Measurements from ENCODE around the gene SYNJ2.

The SYNJ2 gene

DNA sequence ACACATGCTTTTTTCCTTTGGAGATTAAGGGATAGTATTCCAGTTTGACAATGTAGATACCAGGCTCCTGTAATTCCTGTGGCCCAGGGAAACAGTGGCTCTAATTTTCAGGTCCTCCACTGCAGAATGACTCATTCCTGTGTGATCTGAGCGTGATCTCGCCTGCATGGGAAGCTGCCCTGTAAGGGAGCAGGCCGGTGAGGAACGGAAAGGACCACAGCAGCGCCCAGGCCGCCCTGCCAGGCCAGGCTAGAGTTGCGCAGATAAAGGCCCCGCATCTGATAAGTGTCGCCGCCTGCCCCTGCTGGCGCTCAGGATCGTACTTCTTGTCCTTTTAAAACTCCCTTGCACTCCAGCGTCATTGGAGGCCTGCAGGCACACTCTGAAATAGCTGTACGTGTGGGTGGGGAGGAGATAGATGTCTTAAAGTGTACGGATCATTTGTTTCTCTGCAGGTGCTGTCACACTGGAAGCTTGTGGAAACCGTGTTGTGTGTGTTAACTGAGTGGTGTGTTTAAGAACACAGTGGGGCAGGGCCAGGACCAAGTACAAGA, 60.7 kb downstream of the SYNJ2 start:
- no peak for TF ChIP-seq POLR2A (IDR thresholded peaks at IDR 0.05; ENCODE audit: low read depth, low read length)
- FAIRE-seq (no peak), DNase-seq (ENCODE audit: insufficient read length, low spot score) (no peak)

DNA sequence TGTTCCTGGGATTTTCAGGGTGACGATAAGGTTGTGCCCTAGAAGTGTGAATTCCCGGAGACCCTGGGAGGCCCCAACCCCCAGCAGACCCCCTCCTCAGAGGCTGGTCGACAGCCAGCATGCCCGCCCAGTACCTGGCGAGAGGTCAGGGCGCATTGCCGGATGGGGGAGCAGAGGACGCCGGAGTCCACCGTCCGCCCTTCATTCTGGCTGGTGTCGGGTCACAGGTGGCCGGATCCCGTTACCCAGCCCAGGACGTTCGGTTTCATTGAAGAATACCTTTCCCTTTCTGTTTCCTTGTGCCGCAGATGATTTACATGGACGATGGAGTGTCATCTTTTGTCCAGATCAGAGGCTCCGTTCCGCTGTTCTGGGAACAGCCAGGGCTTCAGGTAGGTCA, 61.3 kb downstream of the SYNJ2 start:
- no peak for TF ChIP-seq POLR2A (IDR thresholded peaks at IDR 0.05; ENCODE audit: low read depth, low read length)
- DNase-seq (ENCODE audit: insufficient read length, low spot score) (no peak), FAIRE-seq (no peak)

DNA sequence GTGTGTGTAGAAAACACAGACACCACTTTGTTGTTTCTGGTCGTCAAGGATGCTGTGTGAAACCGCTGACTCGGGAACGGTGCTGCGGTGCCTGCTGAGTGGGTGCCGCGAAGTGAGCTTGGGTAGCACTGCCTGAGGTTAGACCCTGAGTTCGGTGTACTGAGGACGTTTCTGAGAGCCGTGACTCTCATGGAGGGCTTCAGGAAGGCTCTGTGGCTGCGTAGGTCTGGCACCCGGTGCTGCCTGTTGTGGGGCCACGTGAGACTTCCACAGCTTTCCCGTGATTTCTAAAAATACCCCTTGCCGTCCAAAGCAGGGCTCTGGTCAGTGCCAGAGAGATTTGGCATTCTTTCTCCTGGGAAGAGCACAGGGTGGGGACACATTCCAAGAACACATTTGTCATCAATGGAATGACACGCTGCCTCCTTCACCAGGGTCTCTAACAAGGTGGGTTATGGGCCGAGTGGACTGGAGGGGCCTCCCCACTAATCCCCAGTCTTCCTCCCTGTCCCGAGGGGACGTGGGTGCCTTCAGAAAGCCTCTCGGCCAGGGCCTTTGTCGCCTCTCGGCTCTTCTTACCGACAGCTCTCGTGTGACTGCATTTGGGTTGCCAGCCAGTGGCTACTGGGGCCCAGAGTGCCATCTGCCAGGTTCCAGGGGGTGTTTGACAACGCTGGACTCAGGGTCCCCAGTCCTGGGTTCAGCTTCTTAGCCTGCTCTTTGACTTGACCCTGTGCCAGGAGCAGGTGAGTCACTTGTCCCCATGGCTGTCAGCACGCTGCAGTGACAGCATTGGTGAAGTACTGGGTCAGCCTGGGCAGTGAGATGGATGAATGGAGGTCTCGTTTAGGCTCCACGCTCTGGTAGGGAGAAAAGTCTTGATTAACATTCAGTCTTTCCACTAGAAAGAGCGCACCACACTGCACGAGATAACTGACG, 62.2 kb downstream of the SYNJ2 start:
- no peak for DNase-seq (ENCODE audit: insufficient read length, low spot score)
- FAIRE-seq = no peak
- no peak for TF ChIP-seq POLR2A (IDR thresholded peaks at IDR 0.05; ENCODE audit: low read depth, low read length)

DNA sequence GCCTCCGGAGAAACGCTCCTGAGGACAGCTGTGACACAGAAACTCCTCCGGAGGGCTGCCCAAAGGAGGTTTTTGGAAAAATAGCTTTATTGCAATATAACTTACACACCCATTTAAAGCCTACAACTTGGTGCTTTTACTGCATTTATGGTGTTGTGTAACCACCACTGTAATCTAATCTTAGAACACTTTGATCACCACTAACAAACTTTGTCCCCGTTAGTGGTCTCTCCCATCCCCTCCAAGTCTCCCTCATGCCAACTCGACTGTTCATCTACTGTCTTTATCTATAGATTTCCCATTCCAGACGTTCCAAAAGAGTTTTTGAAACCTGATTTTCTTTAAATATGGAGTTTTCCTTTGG, 62.8 kb downstream of the SYNJ2 start:
- FAIRE-seq = no peak
- DNase-seq (ENCODE audit: insufficient read length, low spot score) = no peak
- no peak for TF ChIP-seq POLR2A (IDR thresholded peaks at IDR 0.05; ENCODE audit: low read depth, low read length)

DNA sequence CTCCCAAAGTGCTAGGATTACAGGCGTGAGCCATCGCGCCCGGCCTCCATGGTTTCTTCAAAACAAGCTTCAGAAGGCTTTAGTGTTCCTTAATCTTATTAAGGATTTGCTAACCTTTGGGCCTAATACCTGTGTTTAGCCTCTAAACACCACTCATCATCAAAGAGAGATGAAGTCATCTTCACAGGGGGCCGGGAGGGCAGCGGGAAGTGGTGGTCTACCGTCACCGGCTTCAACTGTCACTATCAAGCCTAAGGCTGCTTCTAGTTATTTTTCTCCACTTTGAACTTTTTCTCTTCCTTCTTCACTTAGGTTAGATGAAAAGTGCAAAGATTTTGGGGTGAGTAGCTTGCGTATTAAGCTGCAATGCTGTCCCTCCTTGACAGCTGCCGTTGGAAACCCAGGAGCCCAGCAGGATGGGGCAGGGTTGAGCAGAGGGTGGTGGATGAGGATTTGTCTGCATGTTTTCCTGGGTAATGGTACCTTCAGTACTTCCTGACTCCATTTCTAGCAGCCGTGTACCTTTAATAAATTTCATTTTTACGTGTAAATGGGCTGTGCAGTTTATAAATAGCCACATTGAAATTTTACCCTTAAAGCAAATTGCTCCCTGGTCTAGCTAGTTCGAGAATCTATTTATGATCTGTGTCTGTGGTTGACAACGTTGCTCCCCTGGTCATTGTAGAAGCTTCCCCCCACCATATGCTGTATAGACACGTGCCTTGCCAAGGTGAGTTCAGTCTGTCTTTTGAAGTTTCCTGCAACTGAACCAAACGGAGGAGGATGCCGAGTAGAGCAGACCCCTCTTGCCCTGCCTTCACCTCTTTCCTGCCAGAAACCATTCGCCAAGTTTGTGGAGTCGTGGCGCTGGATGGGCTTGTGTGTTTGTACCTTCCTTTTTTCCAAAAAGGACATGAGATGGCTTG, 64.8 kb downstream of the SYNJ2 start:
- no peak for TF ChIP-seq POLR2A (IDR thresholded peaks at IDR 0.05; ENCODE audit: low read depth, low read length)
- no peak for DNase-seq (ENCODE audit: insufficient read length, low spot score)
- FAIRE-seq = no peak

DNA sequence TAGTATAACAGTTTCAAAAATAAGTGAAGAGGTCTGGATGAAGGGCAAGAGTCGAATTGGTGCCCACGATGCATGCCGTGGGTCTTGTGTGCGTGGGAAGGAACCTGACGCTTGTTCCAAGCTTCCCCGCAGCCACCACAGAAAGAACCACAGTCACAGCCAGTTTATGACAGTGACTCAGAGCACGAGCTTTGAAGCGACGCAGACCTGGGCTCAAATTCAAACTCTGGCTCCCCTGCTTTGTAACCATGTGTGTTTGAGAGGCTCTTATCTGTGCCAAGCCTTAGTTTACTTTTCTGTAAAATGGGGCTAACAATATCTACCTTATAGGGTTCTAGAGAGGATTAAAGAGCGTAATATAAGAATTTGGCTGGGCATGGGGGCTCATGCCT, 65.5 kb downstream of the SYNJ2 start:
- FAIRE-seq (no peak), DNase-seq (ENCODE audit: insufficient read length, low spot score) (no peak)
- no peak for TF ChIP-seq POLR2A (IDR thresholded peaks at IDR 0.05; ENCODE audit: low read depth, low read length)

DNA sequence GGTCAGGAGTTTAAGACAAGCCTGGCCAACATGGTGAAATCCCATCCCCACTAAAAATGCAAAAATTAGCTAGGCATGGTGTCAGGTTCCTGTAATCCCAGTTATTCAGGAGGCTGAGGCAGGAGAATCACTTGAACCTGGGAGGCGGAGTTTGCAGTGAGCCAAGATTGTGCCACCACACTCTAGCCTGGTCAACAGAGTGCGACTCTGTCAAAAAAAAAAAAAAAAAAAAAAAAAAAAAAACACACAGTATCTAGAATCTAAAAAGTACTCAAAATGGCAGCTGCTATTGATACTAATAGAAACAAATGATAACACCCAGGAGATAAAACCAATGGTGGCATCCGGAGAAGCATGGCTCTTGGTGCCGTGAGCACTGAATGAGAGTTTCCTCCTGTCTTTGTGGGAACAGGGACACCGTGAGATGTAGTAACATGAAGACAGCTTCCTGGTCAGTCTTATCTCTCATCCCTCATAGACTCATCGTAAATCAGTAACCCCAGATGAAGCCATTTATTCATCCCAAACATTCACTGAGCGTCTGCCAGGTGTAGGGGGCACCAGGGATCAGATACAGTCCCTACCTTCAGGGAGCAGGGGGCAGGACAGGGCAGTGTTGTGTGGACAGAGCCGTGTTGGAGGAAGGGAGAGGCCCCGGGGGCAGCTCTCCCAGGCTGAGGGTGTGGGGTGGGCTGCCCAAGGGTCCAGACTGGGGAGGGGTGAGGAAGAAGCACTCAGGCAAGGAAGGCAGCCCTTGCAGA, 66.1 kb downstream of the SYNJ2 start:
- no peak for TF ChIP-seq POLR2A (IDR thresholded peaks at IDR 0.05; ENCODE audit: low read depth, low read length)
- DNase-seq (ENCODE audit: insufficient read length, low spot score) (no peak), FAIRE-seq (no peak)

DNA sequence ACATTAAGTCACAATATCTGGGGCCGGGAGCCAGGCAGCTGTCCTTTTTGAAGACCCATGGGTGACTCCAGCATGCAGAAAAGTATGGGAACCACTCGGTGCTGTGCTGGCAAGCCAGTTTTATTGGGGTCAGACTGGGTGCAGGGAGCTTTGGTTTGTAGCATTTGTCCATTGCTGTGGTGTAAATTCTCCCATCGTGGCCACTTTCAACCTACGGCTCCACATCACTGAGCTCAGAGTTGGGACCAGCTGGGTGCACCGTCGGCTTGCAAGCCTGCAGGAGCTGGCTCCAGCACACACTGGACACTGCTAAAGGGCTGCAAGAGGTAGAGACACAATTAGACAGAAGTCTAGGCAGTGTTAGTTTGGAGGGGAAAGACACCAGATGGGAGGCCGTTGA, 66.9 kb downstream of the SYNJ2 start:
- DNase-seq (ENCODE audit: insufficient read length, low spot score) = no peak
- FAIRE-seq = no peak
- TF ChIP-seq POLR2A (IDR thresholded peaks at IDR 0.05; ENCODE audit: low read depth, low read length) = no peak

DNA sequence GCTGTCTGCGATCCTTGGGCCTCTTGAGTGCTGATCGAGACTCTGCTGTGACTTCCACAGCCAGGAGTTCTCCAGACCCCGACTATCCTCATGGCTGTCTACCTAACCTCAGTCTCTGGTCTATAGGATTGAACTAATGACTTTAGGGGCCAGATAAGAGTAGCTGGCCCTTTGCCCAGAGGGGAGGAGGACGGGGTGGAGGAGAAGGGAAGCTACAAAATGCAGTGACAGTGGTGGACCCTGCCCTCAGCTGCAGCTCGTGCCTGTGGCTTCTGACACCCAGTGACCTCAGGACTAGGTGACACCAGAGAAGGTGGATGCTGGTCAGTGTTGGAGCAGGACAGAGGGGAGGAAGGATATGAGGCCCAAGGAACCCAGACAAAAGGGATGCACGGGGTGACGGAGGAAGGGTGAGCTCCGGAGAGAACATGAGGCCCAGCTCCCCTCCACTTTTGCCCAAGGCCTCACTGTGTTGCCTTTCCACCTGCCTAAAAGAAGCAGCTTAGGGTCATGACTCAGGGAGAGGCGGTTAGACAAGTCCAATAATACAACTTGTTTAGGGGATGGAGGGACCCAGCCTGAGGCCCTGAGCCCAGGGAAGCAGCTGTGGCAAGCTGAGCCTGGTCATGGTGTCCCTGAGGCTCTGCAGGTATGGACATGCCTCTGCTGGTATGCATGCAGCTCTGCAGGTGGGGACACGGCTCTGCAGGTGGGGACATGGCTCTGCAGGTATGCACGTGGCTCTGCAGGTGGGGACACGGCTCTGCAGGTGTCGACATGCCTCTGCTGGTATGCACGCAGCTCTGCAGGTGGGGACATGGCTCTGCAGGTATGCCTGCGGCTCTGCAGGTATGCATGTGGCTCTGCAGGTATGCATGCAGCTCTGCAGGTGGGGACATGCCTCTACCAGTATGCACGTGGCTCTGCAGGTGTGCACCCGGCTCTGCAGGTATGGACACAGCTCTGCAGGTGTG, 67.7 kb downstream of the SYNJ2 start:
- FAIRE-seq (no peak), DNase-seq (ENCODE audit: insufficient read length, low spot score) (no peak)
- TF ChIP-seq POLR2A (IDR thresholded peaks at IDR 0.05; ENCODE audit: low read depth, low read length) = no peak

DNA sequence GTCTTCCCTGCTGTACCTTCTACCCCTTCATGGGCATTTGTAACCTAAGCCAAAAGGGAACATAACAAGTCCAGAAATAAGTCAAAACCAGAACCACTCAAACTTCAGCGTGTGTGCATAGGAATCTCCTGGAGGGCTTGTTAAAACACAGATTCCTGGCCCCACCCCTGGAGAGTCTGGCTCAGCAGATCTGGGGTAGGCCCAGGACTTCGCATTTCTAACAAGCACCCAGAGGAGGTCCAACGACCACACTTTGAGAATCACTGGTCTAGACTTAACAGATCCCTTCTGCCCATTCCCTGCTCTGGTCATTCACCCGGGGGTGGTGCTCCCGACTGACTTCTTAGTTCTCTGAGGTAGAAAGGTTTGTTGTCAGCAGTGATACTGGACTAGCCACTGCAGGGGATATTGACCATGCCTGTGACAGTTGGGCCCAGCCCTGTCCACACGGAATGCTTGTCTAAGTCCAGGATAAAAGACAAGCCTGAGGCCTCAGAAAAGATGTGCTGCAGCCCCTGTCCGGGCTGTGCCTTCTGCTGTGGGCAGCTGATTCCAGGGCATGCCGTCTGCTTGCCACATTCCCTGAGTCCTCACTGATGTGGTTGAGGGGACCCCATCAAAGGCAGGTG, 68.6 kb downstream of the SYNJ2 start:
- FAIRE-seq (no peak), DNase-seq (ENCODE audit: insufficient read length, low spot score) (no peak)
- TF ChIP-seq POLR2A (IDR thresholded peaks at IDR 0.05; ENCODE audit: low read depth, low read length) = no peak

DNA sequence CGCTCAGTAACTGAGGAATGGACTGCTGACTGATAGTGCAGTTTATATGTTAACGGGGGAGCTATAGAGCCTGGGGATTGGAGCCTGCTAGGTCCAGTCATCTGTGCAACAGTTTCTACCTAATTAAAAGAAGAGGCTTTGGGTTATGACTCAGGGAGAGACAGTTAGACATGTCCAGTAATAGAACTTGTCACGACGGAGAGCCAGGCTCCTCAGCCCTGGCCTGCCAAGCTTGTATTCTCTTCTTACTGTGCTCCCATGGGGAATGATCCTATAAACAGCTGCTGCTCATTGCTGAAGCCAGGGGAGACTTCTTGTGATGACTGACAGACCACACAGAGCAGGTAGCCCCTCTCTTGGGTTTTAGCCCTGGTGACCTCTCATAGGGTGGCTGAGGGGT, 69.3 kb downstream of the SYNJ2 start:
- DNase-seq (ENCODE audit: insufficient read length, low spot score) = no peak
- no peak for FAIRE-seq
- TF ChIP-seq POLR2A (IDR thresholded peaks at IDR 0.05; ENCODE audit: low read depth, low read length) = no peak

DNA sequence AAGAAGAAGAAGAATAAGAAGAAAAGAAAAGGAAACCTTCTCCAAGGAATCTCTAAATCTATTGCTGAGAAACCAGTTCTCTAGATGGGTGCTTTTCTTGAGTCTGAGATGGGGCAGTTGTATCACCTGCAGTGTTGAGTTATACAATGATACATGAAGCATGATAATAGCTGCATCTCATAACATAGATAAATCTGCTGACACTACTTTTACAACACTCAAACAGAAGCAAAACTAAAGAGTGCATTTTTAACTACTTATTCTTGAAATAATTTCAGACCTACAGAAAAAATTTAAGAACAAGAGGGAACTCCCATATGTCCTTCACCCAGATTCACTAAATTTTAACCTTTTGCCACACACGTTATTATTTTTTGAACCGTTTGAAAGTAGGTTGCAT, 70.3 kb downstream of the SYNJ2 start:
- no peak for FAIRE-seq
- DNase-seq (ENCODE audit: insufficient read length, low spot score) = no peak
- TF ChIP-seq POLR2A (IDR thresholded peaks at IDR 0.05; ENCODE audit: low read depth, low read length) = no peak

Measured in H54 (cell line).